Measurements from ENCODE around the gene CLEC11A. TPM values are rescaled to one million over a fixed set of nuclear protein-coding genes. Genes with fewer than 3 reads are reported as not detected.

CLEC11A gene
- total and polyA plus RNA-seq, 10 of the 15 experiments (the other 5 are each of a cell fraction or from before 2014, with no cell fraction given): not detected

DNA sequence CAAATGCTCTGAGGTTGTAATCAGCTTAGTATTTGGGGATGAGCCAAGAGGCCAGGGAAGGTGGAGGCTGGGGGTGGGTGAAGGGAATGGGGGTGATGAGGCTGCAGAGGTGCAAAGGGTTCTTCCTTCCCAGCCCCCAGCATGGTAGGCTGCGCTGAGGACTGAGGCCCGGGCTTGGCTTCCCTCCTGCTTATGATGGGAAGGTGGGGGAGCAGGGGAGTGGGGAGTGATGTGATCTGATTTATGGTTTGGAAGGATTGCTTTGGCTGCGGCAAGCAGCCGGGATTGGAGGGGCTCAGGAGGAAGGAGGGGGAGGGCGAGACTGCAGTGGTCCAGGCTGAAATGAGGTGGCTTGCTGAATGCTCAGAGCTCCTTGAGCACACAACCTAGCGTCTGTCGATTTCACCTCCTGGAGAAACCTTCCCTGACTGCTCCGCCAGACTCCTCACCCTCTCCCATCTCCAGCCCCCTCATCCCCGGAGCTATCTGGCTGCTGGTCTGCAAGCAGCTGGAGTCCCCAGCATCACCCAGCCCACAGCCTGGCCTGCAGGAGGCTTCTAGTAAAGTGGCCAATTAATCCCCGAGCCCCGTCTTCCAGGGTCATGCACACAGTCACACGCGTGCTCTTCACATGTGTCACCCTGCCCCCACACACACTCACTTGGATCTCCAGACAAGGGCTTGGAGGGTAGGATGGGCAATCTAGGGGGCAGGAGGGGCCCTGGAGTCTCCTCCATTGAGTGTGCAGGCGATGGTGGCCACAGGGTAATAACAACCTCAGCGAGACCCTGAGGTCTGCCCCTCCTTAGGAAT is 757 bp upstream of the CLEC11A start (continued):
- TF ChIP-seq CUX1 (IDR thresholded peaks at IDR 0.05; ENCODE audit: insufficient replicate concordance, low read depth, low read length) (no peak), TCF7 (IDR thresholded peaks at IDR 0.05; ENCODE audit: borderline replicate concordance) (no peak), RELB (IDR thresholded peaks at IDR 0.05; ENCODE audit: low read depth) (no peak), MEF2A (IDR thresholded peaks at IDR 0.05; ENCODE audit: insufficient read depth, low read depth, low read length) (no peak), CBX5 (IDR thresholded peaks at IDR 0.05; ENCODE audit: low read depth) (no peak), TAF1 (IDR thresholded peaks at IDR 0.05; ENCODE audit: borderline replicate concordance, low read depth, low read length) (no peak), ETV6 (conservative IDR thresholded peaks at IDR 0.05 in 1 of 2, IDR thresholded peaks at IDR 0.05 in 1 of 2; ENCODE audit: borderline replicate concordance in 1 of 2, low read depth in 1 of 2) (no peak)
- TF ChIP-seq, protein P1, sequence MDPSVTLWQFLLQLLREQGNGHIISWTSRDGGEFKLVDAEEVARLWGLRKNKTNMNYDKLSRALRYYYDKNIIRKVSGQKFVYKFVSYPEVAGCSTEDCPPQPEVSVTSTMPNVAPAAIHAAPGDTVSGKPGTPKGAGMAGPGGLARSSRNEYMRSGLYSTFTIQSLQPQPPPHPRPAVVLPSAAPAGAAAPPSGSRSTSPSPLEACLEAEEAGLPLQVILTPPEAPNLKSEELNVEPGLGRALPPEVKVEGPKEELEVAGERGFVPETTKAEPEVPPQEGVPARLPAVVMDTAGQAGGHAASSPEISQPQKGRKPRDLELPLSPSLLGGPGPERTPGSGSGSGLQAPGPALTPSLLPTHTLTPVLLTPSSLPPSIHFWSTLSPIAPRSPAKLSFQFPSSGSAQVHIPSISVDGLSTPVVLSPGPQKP (IDR thresholded peaks at IDR 0.05; ENCODE audit: low read depth, low read length): no peak
- TF ChIP-seq, protein P2, sequence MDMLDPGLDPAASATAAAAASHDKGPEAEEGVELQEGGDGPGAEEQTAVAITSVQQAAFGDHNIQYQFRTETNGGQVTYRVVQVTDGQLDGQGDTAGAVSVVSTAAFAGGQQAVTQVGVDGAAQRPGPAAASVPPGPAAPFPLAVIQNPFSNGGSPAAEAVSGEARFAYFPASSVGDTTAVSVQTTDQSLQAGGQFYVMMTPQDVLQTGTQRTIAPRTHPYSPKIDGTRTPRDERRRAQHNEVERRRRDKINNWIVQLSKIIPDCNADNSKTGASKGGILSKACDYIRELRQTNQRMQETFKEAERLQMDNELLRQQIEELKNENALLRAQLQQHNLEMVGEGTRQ (IDR thresholded peaks at IDR 0.05; ENCODE audit: borderline replicate concordance, low read depth, low read length): no peak
